ENCODE results near the gene AADACL4. TPM values are rescaled to one million over a fixed set of nuclear protein-coding genes. Genes with fewer than 3 reads are reported as not detected.

Gene AADACL4
- total and polyA plus RNA-seq, 10 of the 15 experiments (the other 5 are each of a cell fraction or from before 2014, with no cell fraction given), result not detected

DNA sequence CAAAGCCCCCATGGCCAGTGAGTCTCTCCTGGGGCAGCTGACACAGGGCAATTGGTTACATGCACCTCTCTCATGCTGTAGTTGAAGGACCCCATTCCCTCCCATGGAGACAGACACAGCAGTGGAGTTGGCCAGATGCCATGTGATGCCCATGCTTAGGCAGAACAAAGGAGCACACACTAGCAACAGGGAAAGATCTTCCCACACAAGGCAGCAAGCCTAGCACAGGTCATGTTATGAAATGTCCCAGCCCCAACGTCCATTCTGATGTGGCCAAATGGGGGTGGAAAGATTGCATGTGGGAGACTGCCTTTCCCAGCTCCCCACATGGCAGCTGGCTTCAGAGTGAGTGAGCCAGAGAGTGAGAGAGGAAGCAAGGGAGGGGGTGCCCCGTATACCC is 34.5 kb downstream of the AADACL4 start:
- in situ Hi-C loops (cut with MboI), result no loop called here
- Histone ChIP-seq H3K4me3 (no peak overlapping the region), H3K36me3 (ENCODE audit: control insufficient read depth in 2 of 2, insufficient read depth in 2 of 2, low read length in 1 of 2) (no peaks in the 10 kb centered on the region), H3K79me2 (ENCODE audit: control insufficient read depth, insufficient read depth, low read length) (no peaks in the 10 kb centered on the region), H2AFZ (ENCODE audit: control insufficient read depth, low read depth, low read length) (no peak overlapping the region), H3K4me1 (ENCODE audit: control insufficient read depth, insufficient read depth, low read length) (no peaks in the 10 kb centered on the region), H4K20me1 (ENCODE audit: control insufficient read depth, insufficient read depth) (no peaks in the 10 kb centered on the region), H3K4me2 (ENCODE audit: control insufficient read depth, insufficient read depth) (no peak overlapping the region), H3K27me3 (replicated peaks in 1 of 2; ENCODE audit: control insufficient read depth in 2 of 2, insufficient read depth in 2 of 2, low read length in 1 of 2) (no peaks in the 10 kb centered on the region), H3K9me3 (replicated peaks; ENCODE audit: control insufficient read depth, insufficient read depth, low read length) (no peaks in the 10 kb centered on the region; the same call in 2 of the 3 replicates), H3K27ac (ENCODE audit: control insufficient read depth, insufficient read depth) (no peak overlapping the region), H3K9ac (ENCODE audit: control insufficient read depth, insufficient read depth, low read length) (no peak overlapping the region)
- ChIA-PET SMC1A (ENCODE audit: uncharacterized antibody, unreplicated experiment) (no interaction called here), CTCF (no interaction called here), RAD21 (ENCODE audit: unreplicated experiment) (no interaction called here), POLR2A (no interaction called here)
- 0% methylated on average over 2 of the region's 2 CpGs for WGBS (ENCODE audit: insufficient coverage, insufficient replicate concordance, low lambda C conversion rate, missing lambda C conversion rate)
- BruUV-seq (replicated peaks), result no TSS peak
- intact Hi-C loops (cut with micrococcal nuclease; ENCODE audit: unreplicated experiment), result no loop called here
- TF ChIP-seq, protein P1, sequence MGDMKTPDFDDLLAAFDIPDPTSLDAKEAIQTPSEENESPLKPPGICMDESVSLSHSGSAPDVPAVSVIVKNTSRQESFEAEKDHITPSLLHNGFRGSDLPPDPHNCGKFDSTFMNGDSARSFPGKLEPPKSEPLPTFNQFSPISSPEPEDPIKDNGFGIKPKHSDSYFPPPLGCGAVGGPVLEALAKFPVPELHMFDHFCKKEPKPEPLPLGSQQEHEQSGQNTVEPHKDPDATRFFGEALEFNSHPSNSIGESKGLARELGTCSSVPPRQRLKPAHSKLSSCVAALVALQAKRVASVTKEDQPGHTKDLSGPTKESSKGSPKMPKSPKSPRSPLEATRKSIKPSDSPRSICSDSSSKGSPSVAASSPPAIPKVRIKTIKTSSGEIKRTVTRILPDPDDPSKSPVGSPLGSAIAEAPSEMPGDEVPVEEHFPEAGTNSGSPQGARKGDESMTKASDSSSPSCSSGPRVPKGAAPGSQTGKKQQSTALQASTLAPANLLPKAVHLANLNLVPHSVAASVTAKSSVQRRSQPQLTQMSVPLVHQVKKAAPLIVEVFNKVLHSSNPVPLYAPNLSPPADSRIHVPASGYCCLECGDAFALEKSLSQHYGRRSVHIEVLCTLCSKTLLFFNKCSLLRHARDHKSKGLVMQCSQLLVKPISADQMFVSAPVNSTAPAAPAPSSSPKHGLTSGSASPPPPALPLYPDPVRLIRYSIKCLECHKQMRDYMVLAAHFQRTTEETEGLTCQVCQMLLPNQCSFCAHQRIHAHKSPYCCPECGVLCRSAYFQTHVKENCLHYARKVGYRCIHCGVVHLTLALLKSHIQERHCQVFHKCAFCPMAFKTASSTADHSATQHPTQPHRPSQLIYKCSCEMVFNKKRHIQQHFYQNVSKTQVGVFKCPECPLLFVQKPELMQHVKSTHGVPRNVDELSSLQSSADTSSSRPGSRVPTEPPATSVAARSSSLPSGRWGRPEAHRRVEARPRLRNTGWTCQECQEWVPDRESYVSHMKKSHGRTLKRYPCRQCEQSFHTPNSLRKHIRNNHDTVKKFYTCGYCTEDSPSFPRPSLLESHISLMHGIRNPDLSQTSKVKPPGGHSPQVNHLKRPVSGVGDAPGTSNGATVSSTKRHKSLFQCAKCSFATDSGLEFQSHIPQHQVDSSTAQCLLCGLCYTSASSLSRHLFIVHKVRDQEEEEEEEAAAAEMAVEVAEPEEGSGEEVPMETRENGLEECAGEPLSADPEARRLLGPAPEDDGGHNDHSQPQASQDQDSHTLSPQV (IDR thresholded peaks at IDR 0.05), result no peak
- TF ChIP-seq FOXK2 (IDR thresholded peaks at IDR 0.05) (no peak), WRNIP1 (IDR thresholded peaks at IDR 0.05; ENCODE audit: borderline replicate concordance, low read depth, low read length) (no peak), HDGF (IDR thresholded peaks at IDR 0.05) (no peak), POLR2AphosphoS2 (IDR thresholded peaks at IDR 0.05; ENCODE audit: low read depth, low read length) (no peak), ZNF24 (IDR thresholded peaks at IDR 0.05) (no peak), YY1 (IDR thresholded peaks at IDR 0.05; ENCODE audit: low read depth, low read length) (no peak)
- TF ChIP-seq, protein P2, sequence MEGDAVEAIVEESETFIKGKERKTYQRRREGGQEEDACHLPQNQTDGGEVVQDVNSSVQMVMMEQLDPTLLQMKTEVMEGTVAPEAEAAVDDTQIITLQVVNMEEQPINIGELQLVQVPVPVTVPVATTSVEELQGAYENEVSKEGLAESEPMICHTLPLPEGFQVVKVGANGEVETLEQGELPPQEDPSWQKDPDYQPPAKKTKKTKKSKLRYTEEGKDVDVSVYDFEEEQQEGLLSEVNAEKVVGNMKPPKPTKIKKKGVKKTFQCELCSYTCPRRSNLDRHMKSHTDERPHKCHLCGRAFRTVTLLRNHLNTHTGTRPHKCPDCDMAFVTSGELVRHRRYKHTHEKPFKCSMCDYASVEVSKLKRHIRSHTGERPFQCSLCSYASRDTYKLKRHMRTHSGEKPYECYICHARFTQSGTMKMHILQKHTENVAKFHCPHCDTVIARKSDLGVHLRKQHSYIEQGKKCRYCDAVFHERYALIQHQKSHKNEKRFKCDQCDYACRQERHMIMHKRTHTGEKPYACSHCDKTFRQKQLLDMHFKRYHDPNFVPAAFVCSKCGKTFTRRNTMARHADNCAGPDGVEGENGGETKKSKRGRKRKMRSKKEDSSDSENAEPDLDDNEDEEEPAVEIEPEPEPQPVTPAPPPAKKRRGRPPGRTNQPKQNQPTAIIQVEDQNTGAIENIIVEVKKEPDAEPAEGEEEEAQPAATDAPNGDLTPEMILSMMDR (IDR thresholded peaks at IDR 0.05 in 2 of 3, conservative IDR thresholded peaks at IDR 0.05 in 1 of 3; ENCODE audit: control insufficient read depth in 2 of 3, extremely low read depth in 1 of 3, insufficient read depth in 1 of 3, low read depth in 3 of 3, low read length in 3 of 3), result no peak
- TF ChIP-seq, protein P3, sequence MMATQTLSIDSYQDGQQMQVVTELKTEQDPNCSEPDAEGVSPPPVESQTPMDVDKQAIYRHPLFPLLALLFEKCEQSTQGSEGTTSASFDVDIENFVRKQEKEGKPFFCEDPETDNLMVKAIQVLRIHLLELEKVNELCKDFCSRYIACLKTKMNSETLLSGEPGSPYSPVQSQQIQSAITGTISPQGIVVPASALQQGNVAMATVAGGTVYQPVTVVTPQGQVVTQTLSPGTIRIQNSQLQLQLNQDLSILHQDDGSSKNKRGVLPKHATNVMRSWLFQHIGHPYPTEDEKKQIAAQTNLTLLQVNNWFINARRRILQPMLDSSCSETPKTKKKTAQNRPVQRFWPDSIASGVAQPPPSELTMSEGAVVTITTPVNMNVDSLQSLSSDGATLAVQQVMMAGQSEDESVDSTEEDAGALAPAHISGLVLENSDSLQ (IDR thresholded peaks at IDR 0.05), result no peak
- TF ChIP-seq, protein P4, sequence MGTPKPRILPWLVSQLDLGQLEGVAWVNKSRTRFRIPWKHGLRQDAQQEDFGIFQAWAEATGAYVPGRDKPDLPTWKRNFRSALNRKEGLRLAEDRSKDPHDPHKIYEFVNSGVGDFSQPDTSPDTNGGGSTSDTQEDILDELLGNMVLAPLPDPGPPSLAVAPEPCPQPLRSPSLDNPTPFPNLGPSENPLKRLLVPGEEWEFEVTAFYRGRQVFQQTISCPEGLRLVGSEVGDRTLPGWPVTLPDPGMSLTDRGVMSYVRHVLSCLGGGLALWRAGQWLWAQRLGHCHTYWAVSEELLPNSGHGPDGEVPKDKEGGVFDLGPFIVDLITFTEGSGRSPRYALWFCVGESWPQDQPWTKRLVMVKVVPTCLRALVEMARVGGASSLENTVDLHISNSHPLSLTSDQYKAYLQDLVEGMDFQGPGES (IDR thresholded peaks at IDR 0.05), result no peak
- TF ChIP-seq, protein P5, sequence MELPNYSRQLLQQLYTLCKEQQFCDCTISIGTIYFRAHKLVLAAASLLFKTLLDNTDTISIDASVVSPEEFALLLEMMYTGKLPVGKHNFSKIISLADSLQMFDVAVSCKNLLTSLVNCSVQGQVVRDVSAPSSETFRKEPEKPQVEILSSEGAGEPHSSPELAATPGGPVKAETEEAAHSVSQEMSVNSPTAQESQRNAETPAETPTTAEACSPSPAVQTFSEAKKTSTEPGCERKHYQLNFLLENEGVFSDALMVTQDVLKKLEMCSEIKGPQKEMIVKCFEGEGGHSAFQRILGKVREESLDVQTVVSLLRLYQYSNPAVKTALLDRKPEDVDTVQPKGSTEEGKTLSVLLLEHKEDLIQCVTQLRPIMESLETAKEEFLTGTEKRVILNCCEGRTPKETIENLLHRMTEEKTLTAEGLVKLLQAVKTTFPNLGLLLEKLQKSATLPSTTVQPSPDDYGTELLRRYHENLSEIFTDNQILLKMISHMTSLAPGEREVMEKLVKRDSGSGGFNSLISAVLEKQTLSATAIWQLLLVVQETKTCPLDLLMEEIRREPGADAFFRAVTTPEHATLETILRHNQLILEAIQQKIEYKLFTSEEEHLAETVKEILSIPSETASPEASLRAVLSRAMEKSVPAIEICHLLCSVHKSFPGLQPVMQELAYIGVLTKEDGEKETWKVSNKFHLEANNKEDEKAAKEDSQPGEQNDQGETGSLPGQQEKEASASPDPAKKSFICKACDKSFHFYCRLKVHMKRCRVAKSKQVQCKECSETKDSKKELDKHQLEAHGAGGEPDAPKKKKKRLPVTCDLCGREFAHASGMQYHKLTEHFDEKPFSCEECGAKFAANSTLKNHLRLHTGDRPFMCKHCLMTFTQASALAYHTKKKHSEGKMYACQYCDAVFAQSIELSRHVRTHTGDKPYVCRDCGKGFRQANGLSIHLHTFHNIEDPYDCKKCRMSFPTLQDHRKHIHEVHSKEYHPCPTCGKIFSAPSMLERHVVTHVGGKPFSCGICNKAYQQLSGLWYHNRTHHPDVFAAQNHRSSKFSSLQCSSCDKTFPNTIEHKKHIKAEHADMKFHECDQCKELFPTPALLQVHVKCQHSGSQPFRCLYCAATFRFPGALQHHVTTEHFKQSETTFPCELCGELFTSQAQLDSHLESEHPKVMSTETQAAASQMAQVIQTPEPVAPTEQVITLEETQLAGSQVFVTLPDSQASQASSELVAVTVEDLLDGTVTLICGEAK (IDR thresholded peaks at IDR 0.05; ENCODE audit: borderline replicate concordance), result no peak
- no peak for ATAC-seq
- FAIRE-seq, result no peak
- DNase-seq (ENCODE audit: low read depth, low spot score), result no peak

Data from GM12878 (cell line).